GM18868 (cell line): Measurements from ENCODE around the gene CARNS1.
"Not testable (repeated sequence)": the region's sequence is repeated elsewhere in the genome, so short reads cannot be mapped to it uniquely, and the experiment has no call there.

ENCODE experiments used
- ATAC-seq: cut with Tn5 transposase; IDR thresholded peaks from one replicate; pipeline ENCODE4 v1.9.1; 2021; ENCODE audit warnings: mild to moderate bottlenecking, moderate library complexity; ENCODE audit not compliant: unreplicated experiment

Gene CARNS1

DNA sequence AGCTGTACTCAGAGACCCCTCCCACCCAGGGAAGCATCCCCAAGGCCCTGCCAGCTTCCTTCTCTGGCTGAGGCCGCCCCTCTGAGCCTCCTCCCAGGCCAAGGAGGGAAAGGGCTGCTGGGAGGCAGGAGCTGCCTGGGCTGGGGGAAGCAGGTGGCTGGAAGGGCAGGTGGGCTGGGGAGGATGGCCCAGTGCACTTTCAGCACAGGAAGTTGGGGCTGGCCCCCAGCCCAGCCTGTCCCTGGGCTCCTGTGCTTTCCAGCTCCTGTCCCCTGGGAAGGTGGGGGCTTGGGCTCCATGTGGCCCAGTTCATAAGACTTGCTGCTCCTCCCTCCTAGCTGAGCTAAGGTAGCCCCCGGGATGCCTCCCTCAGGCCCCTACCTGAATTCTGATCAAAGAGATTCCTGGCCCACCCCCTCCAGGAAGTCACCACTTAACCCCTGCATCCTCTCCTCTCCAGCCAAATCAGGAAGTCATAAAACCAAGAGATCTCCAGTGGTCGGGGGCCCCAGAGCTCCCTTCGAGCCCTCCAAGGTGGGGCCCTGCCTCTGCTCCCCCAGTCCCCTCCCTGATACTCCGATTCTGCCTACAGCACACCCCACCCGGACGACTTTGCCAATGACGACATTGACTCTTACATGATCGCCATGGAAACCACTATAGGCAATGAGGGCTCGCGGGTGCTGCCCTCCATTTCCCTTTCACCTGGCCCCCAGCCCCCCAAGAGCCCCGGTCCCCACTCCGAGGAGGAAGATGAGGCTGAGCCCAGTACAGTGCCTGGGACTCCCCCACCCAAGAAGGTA is 18.7 kb upstream of the CARNS1 start:
- ATAC-seq: no peak

DNA sequence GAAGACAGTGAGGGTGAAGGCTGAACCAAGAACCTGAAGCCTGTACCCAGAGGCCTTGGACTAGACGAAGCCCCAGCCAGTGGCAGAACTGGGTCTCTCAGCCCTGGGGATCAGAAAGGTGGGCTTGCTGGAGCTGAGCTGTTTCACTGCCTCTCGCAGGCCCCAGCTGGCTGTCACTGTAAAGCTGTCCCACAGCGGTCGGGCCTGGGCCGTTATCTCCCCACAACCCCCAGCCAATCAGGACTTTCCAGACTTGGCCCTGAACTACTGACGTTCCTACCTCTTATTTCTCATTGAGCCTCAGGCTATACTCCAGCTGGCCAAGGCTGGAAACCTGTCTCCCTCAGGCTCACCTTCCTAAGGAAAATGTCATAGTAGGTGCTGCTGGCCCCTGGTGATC is 17.9 kb upstream of the CARNS1 start:
- ATAC-seq: no peak

DNA sequence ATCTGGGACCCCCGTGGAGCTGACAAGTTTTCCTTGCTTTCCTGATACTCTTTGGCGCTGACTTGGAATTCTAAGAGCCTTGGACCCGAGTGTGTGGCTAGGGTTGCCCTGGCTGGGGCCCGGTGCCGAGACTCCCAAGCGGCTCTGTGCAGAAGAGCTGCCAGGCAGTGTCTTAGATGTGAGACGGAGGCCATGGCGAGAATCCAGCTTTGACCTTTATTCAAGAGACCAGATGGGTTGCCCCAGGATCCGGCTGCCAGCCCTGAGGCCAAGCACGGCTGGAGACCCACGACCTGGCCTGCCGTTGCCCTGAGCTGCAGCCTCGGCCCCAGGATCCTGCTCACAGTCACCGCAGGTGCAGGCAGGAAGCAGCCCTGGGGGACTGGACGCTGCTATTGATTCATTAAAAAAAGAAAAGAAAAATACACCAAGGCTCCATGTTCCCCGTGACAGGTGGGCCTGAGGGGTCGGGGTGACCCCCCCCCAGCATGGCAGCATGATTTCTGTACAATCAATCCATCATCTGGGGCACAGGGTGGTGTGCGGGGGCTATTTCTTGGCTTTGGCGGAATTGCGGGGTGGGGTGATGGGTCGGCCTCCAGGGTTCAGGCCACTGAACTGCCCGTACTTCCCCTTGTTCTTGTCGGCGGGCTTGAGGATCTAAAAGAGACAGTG is 17.4 kb upstream of the CARNS1 start:
- no peak for ATAC-seq

DNA sequence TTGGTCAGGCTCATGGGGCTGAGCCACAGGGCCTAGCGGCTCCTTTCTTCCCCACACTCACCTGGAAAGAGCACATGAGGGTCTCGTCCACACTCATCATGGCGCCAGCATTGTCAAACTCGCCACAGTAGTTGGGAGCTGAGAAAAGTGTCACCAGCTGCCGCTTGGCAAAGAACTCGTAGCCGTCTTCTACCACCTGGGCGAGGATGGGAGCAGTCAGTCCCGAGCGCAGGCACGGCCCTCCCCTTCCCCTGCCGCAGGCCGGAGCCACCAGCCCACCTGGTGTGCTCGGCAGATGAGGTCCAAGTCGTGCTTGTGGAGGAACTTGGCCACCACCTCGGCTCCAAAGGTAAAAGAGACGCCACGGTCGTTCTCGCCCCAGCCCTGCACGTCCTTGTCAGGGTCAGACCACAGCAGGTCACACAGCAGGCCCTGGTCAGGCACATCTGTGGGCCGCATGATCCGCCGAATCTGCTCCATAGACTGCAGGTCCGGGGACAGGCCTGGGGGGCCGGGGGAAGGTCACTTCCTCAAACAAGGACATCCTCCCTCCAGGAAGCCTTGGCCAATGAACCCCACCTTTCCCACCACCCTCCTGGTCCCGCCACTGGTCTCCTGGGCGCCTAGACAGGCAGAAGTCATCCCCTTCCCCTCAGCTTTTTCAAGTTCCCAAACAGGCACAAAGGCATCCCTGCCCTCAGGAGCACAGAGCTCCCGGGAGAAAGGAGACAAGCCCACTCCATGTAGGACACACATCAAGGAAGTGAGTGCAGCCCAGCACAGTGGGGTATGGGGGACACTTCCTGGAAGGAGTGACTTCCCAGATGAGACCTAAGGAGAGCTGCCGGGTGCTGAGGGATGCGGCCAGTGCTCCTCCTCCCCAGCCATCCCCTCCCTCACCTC is 16.6 kb upstream of the CARNS1 start:
- no peak for ATAC-seq

DNA sequence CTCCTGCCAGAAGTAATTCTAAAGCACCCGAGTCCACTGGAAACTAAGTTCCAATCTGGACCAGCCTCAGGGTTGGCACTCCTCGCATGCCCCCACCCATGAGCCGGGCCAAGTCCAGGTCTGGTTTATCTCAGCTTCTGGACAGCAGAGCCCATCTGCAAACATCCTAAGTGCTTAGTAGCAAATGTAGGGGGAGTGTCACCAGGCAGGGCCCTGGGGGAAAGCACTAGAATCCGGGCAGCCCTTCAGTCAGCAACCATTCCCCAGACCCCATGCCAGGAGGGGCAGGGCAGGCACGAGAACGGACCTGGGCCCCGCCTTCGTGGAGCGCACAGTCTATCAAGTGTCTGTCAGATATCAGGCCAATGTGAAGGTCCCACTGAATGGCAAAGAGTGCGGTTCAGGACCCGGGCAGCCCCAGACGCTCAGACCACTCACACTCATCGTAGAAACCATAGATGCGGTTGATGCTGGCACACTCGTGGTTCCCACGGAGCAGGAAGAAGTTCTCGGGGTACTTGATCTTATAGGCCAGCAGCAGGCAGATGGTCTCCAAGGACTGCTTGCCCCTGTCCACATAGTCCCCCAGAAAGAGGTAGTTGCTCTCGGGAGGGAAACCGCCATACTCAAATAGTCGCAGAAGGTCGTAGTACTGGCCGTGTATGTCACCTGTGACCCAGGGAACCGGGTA is 15.1 kb upstream of the CARNS1 start:
- ATAC-seq: no peak

DNA sequence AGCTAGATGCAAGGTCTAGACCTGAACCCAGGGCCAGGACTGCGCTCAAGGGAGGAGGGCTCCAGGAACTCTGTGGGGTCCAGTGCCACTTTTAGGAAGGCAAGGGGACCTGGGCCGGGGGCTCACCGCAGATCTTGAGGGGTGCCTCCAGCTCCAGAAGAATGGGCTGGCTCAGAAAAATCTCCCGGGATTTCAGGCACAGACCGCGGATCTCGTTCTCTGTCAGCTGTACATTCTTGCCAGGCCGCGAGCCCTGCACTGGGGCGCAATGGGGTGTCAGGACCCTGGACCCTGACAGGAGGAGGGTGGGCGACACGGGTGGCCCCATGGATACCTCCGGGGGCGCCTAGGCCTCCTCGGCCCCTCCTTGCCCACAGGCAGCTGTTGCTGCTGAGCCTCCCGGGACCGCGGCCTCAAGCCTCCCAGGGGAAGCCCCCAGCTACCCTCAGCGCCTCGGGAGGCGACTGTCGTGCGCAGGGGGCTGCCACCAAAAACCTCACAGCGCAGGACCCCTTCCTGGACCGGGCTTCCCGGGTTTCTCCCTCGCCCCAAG is 14.5 kb upstream of the CARNS1 start:
- no peak for ATAC-seq

DNA sequence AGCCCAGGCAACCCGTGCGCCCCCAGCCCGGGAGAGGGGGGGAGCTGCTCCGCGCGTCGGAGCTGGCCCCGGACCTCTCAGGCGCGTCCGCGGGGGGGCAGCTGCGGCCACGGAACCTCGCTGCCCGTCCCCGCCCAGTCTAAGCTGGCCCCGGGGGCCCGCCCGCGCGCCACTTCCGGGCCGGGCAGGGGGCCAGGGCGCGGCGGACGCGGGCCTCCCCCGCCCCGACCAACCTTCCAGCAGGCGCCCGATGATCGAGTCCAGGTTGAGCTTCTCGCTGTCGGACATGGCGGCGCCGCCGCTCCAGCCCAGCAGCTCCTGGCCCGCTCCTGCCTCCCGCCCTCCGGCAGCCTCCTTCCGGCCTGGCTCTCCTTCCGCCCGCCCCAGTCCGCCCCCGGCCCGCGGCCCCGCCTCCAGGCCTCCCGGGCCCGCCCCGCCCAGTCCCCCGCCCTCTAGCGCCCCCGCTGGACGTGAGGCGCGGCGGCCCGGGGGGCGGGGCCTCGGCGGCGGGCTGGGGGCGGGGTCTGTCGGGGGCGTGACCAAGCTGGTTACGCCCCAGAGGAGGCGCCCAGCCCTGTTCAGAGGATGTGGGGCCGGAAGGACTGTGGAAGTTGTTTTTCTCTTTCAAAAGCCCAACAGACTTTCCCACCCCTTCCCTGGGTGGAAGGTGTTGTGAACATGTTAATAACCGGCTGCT is 13.8 kb upstream of the CARNS1 start, which contains the start of gene PPP1CA:
Gene PPP1CA, minus strand, starts transcription at position 364 of the 697 bp plus-strand sequence. Its CDS starts 76 bp downstream, at position 288.
- peak; percentile 58 for ATAC-seq

DNA sequence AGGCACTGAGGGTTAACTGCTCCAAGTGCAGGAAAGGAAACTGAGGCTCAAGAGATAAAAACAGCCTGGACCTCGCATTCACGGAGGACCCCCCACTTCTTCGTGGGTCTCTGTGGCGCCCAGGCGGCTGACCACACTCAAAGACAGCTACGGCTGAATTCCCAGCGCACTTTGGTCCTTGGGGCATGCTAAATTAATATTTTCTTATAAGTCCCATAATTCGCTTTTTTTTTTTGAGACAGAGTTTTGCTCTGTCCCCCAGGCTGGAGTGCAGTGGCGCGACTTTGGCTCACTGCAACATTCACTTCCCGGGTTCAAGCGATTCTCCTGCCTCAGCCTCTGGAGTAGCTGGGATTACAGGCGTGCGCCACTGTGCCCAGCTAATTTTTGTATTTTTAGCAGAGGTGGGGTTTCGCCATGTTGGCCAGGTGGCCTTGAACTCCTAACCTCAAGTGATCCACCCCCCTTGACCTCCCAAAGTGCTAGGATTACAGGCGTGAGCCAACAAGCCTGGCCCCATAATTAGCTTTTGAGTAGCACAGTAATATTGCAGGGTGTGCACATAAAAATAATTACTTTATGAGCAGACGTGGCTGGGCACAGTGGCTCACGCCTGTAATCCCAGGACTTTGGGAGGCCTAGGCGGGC is 13.2 kb upstream of the CARNS1 start:
- ATAC-seq: not testable (repeated sequence)

DNA sequence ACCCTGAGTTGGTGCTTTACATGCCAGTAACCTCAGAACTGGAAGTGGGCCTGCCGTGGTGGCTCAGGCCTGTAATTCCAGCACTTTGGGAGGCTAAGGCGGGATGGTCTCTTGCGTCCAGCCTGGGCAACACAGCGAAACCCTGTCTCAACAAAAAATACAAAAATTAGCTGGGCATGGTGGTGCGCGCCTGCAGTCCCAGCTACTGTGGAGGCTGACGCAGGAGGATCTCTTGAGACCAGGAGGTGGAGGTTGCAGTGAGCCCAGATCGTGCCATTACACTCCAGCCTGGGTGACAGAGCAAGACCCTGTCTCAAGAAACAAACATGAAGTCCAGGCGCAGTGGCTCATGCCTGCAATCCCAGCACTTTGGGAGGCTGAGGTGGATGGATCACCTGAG is 12.4 kb upstream of the CARNS1 start:
- ATAC-seq: not testable (repeated sequence)

DNA sequence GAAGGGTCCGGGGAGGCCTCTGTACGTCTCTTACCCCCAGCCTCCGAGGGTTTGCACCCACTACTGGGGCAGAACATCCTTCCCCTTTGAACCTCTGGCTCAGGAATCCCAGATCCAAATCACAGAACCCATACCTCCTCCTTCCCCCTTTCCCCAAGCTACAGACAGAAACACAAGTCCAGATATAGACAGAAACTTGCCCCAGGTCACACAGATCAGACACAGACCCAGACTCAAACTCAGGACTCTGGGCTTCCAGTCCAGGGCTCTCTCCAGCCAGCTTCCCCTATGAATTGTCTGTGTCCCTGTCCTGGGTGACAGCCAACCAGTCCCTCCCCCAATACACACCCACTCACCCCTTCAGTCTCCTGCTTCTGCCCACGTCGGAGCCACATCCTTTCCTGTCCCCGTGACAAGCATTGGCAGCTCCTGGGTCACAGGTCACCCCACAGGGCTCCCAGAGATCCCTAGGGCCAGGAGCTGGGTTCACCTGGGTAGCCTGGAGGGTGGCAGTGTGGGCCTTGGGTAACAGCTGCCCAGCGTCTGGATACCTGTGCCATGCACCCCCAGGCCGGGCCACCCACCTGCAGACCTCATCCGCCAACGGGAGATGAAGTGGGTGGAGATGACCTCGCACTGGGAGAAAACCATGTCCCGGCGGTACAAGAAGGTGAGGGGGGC is 10.8 kb upstream of the CARNS1 start:
- ATAC-seq: no peak

DNA sequence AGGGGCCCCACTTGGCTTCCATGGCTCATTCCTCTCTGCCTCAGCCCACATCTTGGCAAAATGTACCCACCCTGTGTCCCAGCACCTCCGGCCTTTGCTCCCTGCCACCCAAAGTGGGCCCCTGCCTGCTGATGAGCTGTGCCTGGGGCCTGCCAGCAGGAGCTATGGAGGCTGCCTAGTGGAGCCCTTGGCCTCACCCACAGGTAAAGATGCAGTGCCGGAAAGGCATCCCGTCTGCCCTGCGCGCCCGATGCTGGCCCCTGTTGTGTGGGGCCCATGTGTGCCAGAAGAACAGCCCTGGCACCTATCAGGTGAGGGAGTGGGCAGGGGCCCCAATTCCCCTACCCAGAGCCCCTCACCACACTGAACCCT is 10.3 kb upstream of the CARNS1 start:
- no peak for ATAC-seq

DNA sequence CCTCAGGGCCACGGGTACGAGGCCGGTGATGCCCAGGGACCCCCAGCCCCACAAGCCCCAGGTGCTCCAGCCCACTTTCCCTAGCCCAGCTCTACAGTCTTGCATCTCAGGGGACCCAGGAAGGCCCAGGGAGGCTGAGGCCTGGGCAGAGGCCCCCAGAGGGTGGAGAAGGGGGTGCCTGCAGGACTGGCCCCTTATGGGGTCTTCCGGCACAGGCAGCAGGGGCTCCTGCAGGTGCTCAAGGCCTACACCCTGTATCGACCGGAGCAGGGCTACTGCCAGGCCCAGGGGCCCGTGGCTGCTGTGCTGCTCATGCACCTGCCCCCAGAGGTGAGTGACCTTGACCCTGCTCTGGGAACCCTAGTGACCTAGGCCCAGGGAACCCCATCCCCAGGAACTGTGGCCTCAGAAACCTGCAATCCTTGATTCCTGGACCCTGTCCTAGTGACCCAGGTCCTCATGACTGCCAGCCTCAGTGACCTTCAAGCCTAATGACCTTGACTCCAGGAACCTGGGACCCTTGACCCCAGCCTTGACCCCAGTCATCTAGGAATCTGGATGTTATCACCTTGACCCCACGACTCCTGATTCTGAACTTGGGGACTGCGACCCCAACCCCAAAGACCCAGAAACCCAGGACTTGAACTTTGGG is 9.7 kb upstream of the CARNS1 start:
- no peak for ATAC-seq

DNA sequence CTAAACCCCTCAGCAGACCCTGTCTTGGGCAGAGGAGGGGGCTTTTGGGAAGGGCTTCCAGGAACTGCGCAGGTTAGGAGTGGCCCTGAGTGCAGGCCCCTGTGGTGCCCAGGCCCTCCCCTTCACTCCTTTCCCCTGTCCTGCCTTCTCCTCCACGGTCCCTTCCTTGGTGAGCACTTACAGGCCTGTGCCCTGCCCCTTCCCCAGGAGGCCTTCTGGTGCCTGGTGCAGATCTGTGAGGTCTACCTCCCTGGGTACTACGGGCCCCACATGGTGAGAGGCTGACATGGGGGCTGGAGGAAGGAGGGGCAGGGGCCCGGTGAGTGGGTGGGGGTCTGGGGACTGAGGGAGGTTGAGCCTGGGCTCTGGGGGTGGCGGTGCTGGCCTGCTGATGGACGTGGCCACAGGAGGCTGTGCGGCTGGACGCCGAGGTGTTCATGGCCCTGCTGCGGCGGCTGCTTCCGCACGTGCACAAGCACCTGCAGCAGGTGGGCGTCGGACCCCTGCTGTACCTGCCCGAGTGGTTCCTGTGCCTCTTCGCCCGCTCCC is 9.0 kb upstream of the CARNS1 start:
- no peak for ATAC-seq

DNA sequence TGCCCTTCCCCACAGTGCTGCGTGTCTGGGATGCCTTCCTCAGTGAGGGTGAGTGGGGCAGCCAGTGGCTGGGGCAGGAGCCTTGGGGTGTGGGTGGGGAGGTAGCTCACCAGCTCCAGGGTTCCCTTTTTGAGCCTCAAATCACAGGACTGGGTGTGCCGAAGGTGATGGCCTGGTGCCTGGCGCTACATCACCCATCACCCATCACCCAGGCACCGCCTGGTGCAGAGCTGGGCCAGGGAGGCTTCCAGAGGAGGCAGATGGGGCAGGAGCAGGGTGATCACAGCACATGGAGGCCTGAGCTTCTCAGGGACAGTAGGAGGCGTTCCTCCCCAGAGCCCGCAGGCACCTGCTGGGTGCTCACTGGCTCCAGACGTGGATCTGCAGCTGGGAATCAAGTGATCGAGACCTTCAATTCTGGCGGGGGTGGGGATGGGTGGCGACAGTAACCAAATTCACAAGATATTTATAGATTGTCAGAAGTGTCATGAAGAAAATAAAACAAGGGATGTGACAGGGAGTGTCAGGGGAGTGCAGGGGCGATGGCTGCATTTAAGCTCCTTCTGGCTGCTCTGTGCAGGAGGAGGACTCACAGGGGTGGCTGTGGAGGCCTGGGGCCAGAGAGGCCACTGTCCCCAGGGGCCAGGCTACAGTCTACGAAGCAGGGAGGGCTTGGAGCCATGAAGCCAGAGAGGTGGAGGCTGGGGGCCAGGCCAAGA is 8.3 kb upstream of the CARNS1 start:
- no peak for ATAC-seq

DNA sequence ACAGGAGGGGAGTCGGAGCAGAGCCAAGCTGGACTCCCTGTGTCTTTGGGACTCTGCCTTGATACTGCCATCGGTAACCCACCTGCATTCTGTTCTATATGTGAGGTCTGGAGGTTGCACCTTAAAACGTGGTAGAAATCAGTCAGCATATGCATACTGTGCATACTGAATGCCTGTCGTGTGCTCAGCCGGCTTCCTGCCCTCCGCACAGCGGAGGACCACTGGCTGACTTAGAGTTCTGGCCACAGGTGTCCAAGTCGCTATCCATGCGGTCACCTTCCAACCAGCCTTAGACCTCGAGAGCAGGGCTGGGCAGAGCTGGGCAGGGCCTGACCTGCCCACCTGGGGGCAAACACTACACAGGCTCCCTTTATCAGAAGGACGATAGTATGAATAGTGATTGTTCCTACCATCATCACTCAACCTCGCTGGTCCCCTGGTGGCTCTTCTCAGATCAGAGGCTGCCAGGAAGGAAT is 7.8 kb upstream of the CARNS1 start:
- no peak for ATAC-seq

DNA sequence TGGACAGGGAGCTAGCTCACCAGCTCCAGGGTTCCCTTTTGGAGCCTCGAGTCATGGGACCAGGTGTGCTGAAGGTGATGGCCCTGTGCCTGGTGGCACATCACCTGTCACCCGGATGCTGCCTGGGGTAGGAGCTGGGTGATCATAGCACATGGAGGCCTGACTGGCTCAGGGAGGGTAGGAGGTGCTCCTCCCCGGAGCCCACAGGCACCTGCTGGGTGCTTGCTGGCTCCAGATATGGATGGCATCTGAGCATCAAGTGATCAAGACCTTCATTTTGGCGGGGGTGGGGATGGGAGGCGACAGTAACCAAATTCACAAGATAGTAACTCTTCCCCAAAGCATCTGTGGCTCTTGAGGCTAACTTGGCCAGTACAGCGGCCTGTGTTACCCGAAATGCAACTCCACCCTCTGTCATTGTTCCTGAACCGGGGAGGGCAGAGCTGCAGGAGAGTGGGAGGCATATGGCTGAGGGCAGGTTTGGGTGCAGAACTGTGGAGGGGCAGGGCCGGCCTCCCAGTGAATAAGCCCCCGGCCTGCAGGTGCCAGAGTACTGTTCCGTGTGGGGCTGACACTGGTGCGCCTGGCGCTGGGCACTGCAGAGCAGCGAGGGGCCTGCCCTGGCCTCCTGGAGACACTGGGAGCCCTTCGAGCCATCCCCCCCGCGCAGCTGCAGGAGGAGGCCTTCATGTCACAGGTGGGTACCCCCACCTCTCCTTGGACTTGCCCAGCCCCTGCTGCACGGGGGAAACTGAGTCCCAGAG is 6.9 kb upstream of the CARNS1 start:
- ATAC-seq: no peak

DNA sequence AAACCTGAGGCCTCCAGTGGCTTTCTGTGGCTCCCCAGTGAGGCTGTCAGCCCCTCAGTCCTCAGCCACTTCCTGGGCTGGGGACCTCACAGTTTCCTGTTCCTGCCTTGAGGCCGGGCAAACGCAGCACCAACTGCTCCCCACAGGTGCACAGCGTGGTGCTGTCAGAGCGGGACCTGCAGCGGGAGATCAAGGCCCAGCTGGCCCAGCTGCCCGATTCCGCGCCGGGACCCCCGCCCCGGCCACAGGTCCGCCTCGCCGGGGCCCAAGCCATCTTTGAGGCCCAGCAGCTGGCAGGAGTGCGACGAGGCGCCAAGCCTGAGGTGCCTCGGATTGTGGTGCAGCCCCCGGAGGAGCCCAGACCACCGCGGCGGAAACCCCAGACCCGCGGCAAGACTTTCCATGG is 6.2 kb upstream of the CARNS1 start:
- peak; percentile 53 for ATAC-seq
